WTC11 (cell line): Measurements from ENCODE around the gene OR5AN1. TPM values are rescaled to one million over a fixed set of nuclear protein-coding genes. Genes with fewer than 3 reads are reported as not detected.
"Not testable (repeated sequence)": the region's sequence is repeated elsewhere in the genome, so short reads cannot be mapped to it uniquely, and the experiment has no call there.

Experiments used
- ATAC-seq: fragments of 200-7000 bp; cut with Tn5 transposase; 2 replicates; pipeline ENCODE4 v1.10.0; 2021; ENCODE audit warnings: mild to moderate bottlenecking, moderate library complexity
- CTCF ChIA-PET: fragments of 300-600 bp; sonication (Branson Sonifier 250); formaldehyde crosslinking; loops from one replicate; lab custom pipeline; 2021; ENCODE audit warnings: antibody characterized with exemption; lab: Charles Lee
- POLR2A ChIA-PET: fragments of 350-600 bp; sonication (Branson Sonifier 250); formaldehyde crosslinking; loops from one replicate; lab custom pipeline; 2021; ENCODE audit warnings: antibody characterized with exemption; lab: Charles Lee
- DNase-seq: peaks from one replicate; pipeline ENCODE4 v3.0.0; 2021; ENCODE audit warnings: low spot score
- H3K27ac Mint-ChIP-seq: 2 replicates; pipeline ENCODE4 v1.8.0; 2021; ENCODE audit warnings: mixed read lengths
- H3K27me3 Mint-ChIP-seq: 2 replicates; pipeline ENCODE4 v1.8.0; 2021; ENCODE audit warnings: low read depth, mild to moderate bottlenecking, moderate library complexity, mixed read lengths
- H3K36me3 Mint-ChIP-seq: 2 replicates; pipeline ENCODE4 v1.8.0; 2021; ENCODE audit warnings: mixed read lengths
- H3K4me1 Mint-ChIP-seq: 2 replicates; pipeline ENCODE4 v1.8.0; 2022; ENCODE audit warnings: mixed read lengths
- H3K4me3 Mint-ChIP-seq: 2 replicates; pipeline ENCODE4 v1.8.0; 2021; ENCODE audit warnings: mild to moderate bottlenecking, moderate library complexity, mixed read lengths
- H3K9me3 Mint-ChIP-seq: 2 replicates; pipeline ENCODE4 v1.8.0; 2021; ENCODE audit warnings: mixed read lengths
- AR ChIP-seq: fragments of 250-450 bp; sonication (Bioruptor Pico); IDR thresholded peaks from 2 replicates; pipeline ENCODE4 v1.9.0; 2021; ENCODE audit warnings: mild to moderate bottlenecking
- ATF1 ChIP-seq: sonication (generic); formaldehyde crosslinking; IDR thresholded peaks from 2 replicates; pipeline ENCODE4 v1.8.1; 2023; ENCODE audit warnings: mild to moderate bottlenecking, moderate library complexity, missing genetic modification reagents
- CTCF ChIP-seq: fragments of 200-600 bp; IDR thresholded peaks from 2 replicates; pipeline ENCODE4 v1.8.0; 2022; ENCODE audit warnings: antibody characterized with exemption
- E2F5 ChIP-seq: sonication (generic); formaldehyde crosslinking; IDR thresholded peaks from 2 replicates; pipeline ENCODE4 v1.8.1; 2022; ENCODE audit warnings: mild to moderate bottlenecking, moderate library complexity, missing genetic modification reagents
- JUN ChIP-seq: sonication (generic); formaldehyde crosslinking; IDR thresholded peaks from 2 replicates; pipeline ENCODE4 v1.8.0; 2023; ENCODE audit warnings: mild to moderate bottlenecking, missing genetic modification reagents
- NR1H2 ChIP-seq: sonication (generic); formaldehyde crosslinking; IDR thresholded peaks from 2 replicates; pipeline ENCODE4 v1.9.0; 2021; ENCODE audit warnings: mild to moderate bottlenecking, moderate library complexity, missing genetic modification reagents
- OVOL2 ChIP-seq: fragments of 250-450 bp; sonication (Bioruptor Pico); IDR thresholded peaks from 2 replicates; pipeline ENCODE4 v1.9.0; 2021; ENCODE audit warnings: mild to moderate bottlenecking, borderline replicate concordance
- PREB ChIP-seq: sonication (generic); formaldehyde crosslinking; IDR thresholded peaks from 2 replicates; pipeline ENCODE4 v1.8.1; 2022; ENCODE audit warnings: mild to moderate bottlenecking, missing genetic modification reagents, moderate library complexity, borderline replicate concordance
- SP1 ChIP-seq: sonication (generic); formaldehyde crosslinking; conservative IDR thresholded peaks from 2 replicates; pipeline ENCODE4 v1.8.1; 2022; ENCODE audit warnings: missing genetic modification reagents
- ZNF317 ChIP-seq: sonication (generic); formaldehyde crosslinking; IDR thresholded peaks from 2 replicates; pipeline ENCODE4 v1.8.1; 2023; ENCODE audit warnings: low read depth, mild to moderate bottlenecking, moderate library complexity, missing genetic modification reagents, borderline replicate concordance
- ZNF396 ChIP-seq: fragments of 250-450 bp; sonication (Bioruptor Pico); IDR thresholded peaks from 2 replicates; pipeline ENCODE4 v1.8.0; 2021; ENCODE audit warnings: mild to moderate bottlenecking, moderate library complexity, borderline replicate concordance
- ZNF416 ChIP-seq: fragments of 250-450 bp; sonication (Bioruptor Pico); IDR thresholded peaks from 2 replicates; pipeline ENCODE4 v1.9.0; 2021; ENCODE audit warnings: mild to moderate bottlenecking, inconsistent platforms
- ZSCAN18 ChIP-seq: fragments of 250-450 bp; sonication (Bioruptor Pico); IDR thresholded peaks from 2 replicates; pipeline ENCODE4 v2.1.2; 2022; ENCODE audit warnings: mild to moderate bottlenecking, moderate library complexity
- total RNA-seq: library from RNA; stranded (reverse); gene quantifications from 3 replicates; pipeline ENCODE4 v1.2.3, GENCODE V29; 2021
- TF ChIP-seq, protein P1 (sequence below): sonication (generic); formaldehyde crosslinking; IDR thresholded peaks from 2 replicates; pipeline ENCODE4 v1.8.1; 2022; ENCODE audit warnings: low read depth, missing genetic modification reagents, borderline replicate concordance

The OR5AN1 gene
- total RNA-seq, 1 experiment from 2014 or later, result not detected

GRCh38 chr11:59336931-59337330 is 21.8 kb upstream of the OR5AN1 start:
- Mint-ChIP-seq H3K4me3 (no peak overlapping the region), H3K27ac (no peak overlapping the region), H3K36me3 (no peaks in the 10 kb centered on the region), H3K9me3 (peaks cover 58% of the 10 kb centered on the region), H3K27me3 (peaks cover under 1% of the 10 kb centered on the region), H3K4me1 (no peaks in the 10 kb centered on the region)
- ChIA-PET POLR2A (no interaction called here), CTCF (no interaction called here)
- DNase-seq (no peak), ATAC-seq (no peak)
- TF ChIP-seq CTCF (no peak), OVOL2 (CRISPR knock-in tag) (no peak), AR (CRISPR knock-in tag) (no peak), ZNF416 (CRISPR knock-in tag) (no peak), E2F5 (CRISPR knock-in tag) (no peak), ZNF317 (no peak), JUN (CRISPR knock-in tag) (no peak), ZSCAN18 (CRISPR knock-in tag) (no peak), PREB (CRISPR knock-in tag) (no peak), ZNF396 (no peak), SP1 (CRISPR knock-in tag) (no peak), NR1H2 (CRISPR knock-in tag) (no peak), ATF1 (CRISPR knock-in tag) (no peak)
- TF ChIP-seq, protein P1, sequence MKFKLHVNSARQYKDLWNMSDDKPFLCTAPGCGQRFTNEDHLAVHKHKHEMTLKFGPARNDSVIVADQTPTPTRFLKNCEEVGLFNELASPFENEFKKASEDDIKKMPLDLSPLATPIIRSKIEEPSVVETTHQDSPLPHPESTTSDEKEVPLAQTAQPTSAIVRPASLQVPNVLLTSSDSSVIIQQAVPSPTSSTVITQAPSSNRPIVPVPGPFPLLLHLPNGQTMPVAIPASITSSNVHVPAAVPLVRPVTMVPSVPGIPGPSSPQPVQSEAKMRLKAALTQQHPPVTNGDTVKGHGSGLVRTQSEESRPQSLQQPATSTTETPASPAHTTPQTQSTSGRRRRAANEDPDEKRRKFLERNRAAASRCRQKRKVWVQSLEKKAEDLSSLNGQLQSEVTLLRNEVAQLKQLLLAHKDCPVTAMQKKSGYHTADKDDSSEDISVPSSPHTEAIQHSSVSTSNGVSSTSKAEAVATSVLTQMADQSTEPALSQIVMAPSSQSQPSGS (CRISPR knock-in tag), result no peak

- not testable (repeated sequence) for DNase-seq
- H3K36me3 Mint-ChIP-seq, result peaks cover 38% of the 10 kb centered on the region
Observed at GRCh38 chr11:59349657-59350056, 9.0 kb upstream of the OR5AN1 start.

More at GRCh38 chr11:59349657-59350056, 9.0 kb upstream of the OR5AN1 start:
- H3K27ac Mint-ChIP-seq, ATAC-seq, POLR2A ChIA-PET, CTCF ChIA-PET, H3K4me3 Mint-ChIP-seq, H3K4me1 Mint-ChIP-seq: not testable (repeated sequence)
- Mint-ChIP-seq H3K9me3 (peaks cover 89% of the 10 kb centered on the region), H3K27me3 (peaks cover 19% of the 10 kb centered on the region)
